ENCODE measurements around the gene FCSK.
"Not testable (repeated sequence)": the region's sequence is repeated elsewhere in the genome, so short reads cannot be mapped to it uniquely, and the experiment has no call there.

Gene FCSK

GRCh38 chr16:70480127-70481105 lies 26.0 kb downstream of the FCSK start:
- no peak for DNase-seq

- no peak for DNase-seq
Measured at GRCh38 chr16:70481929-70482536, 27.6 kb downstream of the FCSK start.

- no peak for DNase-seq
Measured at GRCh38 chr16:70482624-70483023, 28.2 kb downstream of the FCSK start.

GRCh38 chr16:70483426-70483825 lies 29.0 kb downstream of the FCSK start:
- DNase-seq, result no peak

- no peak for DNase-seq
Measured at GRCh38 chr16:70484867-70485266, 30.5 kb downstream of the FCSK start.

- DNase-seq, result no peak
Measured at GRCh38 chr16:70490261-70490660, 35.9 kb downstream of the FCSK start.

- DNase-seq, result no peak
Measured at GRCh38 chr16:70493802-70494201, 39.4 kb downstream of the FCSK start.

GRCh38 chr16:70494202-70494770 lies 39.9 kb downstream of the FCSK start:
- DNase-seq, result no peak

- DNase-seq, result no peak
Measured at GRCh38 chr16:70494777-70495176, 40.4 kb downstream of the FCSK start.

GRCh38 chr16:70495425-70496182 lies 41.2 kb downstream of the FCSK start:
- DNase-seq, result no peak

- no peak for DNase-seq
Measured at GRCh38 chr16:70496513-70496912, 42.1 kb downstream of the FCSK start.

GRCh38 chr16:70508752-70509151 lies 54.4 kb downstream of the FCSK start:
- no peak for DNase-seq

- no peak for DNase-seq
Measured at GRCh38 chr16:70510216-70510615, 55.8 kb downstream of the FCSK start.

- DNase-seq, result no peak
Measured at GRCh38 chr16:70511833-70512232, 57.4 kb downstream of the FCSK start.

- DNase-seq, result no peak
Measured at GRCh38 chr16:70512456-70512855, 58.1 kb downstream of the FCSK start.

- no peak for DNase-seq
Measured at GRCh38 chr16:70520612-70521297, 66.4 kb downstream of the FCSK start.

GRCh38 chr16:70522216-70523075 lies 68.1 kb downstream of the FCSK start:
- no peak for DNase-seq

- DNase-seq, result peak; percentile 78
Measured at GRCh38 chr16:70523076-70523742, 68.8 kb downstream of the FCSK start, which contains the start of gene COG4. Gene COG4 (minus strand): TSS chr16:70523554. CDS start chr16:70523543, 11 bp downstream.

- DNase-seq, result peak; percentile 78
Measured at GRCh38 chr16:70523743-70524398, 69.5 kb downstream of the FCSK start, which contains the start of gene SF3B3. Gene SF3B3 (plus strand): TSS chr16:70523816. CDS start chr16:70526657, 2,841 bp downstream.

- not testable (repeated sequence) for DNase-seq
Measured at GRCh38 chr16:70524399-70524825, 70.0 kb downstream of the FCSK start.

Data from DMS153 (cell line).